Hepatocyte (in vitro differentiated cells): ENCODE results near the gene SNRPD3.

Experiments
- CTCF ChIP-seq: fragments of 200-600 bp; sonication (generic); IDR thresholded peaks from 2 replicates; pipeline ENCODE4 v1.5.1; 2016; ENCODE audit warnings: antibody characterized with exemption, mild to moderate bottlenecking; ENCODE audit not compliant: poor library complexity
- EZH2phosphoT487 ChIP-seq: fragments of 200-600 bp; sonication (generic); IDR thresholded peaks from one replicate; pipeline ENCODE4 v1.6.1; 2018; ENCODE audit warnings: antibody characterized with exemption, mild to moderate bottlenecking, low read depth, moderate library complexity; ENCODE audit not compliant: unreplicated experiment, severe bottlenecking

GRCh38 chr22:24515027-24515338 is 40.8 kb upstream of the SNRPD3 start:
- no peak for TF ChIP-seq CTCF
- TF ChIP-seq EZH2phosphoT487 = no peak
